Neural progenitor cell (in vitro differentiated cells): ENCODE data around the gene AURKB.

ENCODE experiments used
- CTCF ChIP-seq: fragments of 200-600 bp; sonication (generic); IDR thresholded peaks from 2 replicates; pipeline ENCODE4 v1.5.1; 2017; ENCODE audit warnings: antibody characterized with exemption, mild to moderate bottlenecking
- EZH2 ChIP-seq: fragments of 200-600 bp; sonication (generic); IDR thresholded peaks from 2 replicates; pipeline ENCODE4 v1.6.1; 2017; ENCODE audit warnings: antibody characterized with exemption, mild to moderate bottlenecking, moderate library complexity
- EZH2phosphoT487 ChIP-seq: fragments of 200-600 bp; sonication (generic); IDR thresholded peaks from 2 replicates; pipeline ENCODE4 v1.6.1; 2017; ENCODE audit warnings: antibody characterized with exemption

- TF ChIP-seq CTCF (no peak), EZH2phosphoT487 (no peak), EZH2 (no peak)
These were observed 44.5 kb upstream of the AURKB start for GRCh38 chr17:8254881-8255280.
